Endothelial cell of coronary artery (primary cell): ENCODE results near the gene NXPE4. TPM values are rescaled to one million over a fixed set of nuclear protein-coding genes. Genes with fewer than 3 reads are reported as not detected.

Source experiments
- total RNA-seq: library from RNA; depleted of rRNA; stranded (reverse); fragments of >200 nt; gene quantifications from 2 replicates; pipeline ENCODE4 v1.2.3, GENCODE V29; 2014

Gene NXPE4
- total RNA-seq = not detected in 2 replicates

DNA sequence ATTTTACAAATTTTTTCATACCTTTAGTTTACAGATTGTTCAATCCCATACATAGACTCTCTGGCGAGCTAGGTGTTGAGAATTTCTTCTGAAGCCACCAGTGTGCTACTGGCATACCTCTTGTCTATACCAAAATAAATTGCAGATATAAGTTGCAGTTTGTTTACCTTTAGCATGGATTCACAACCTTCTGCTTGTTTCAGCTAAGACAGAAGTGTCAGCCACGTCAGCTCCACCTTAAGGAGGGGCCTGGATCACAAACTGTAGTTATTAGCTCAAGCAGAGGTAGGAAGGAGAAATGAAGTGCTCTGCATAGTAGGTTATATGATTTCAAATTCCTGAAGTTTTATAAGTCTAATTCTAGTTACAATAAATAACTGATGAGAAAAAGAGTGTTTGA is at the start of gene NXPE4:
TSS of gene NXPE4 (minus strand) at position 216 of the 400 bp plus-strand sequence. CDS start 1,027 bp downstream, outside the sequence.

DNA sequence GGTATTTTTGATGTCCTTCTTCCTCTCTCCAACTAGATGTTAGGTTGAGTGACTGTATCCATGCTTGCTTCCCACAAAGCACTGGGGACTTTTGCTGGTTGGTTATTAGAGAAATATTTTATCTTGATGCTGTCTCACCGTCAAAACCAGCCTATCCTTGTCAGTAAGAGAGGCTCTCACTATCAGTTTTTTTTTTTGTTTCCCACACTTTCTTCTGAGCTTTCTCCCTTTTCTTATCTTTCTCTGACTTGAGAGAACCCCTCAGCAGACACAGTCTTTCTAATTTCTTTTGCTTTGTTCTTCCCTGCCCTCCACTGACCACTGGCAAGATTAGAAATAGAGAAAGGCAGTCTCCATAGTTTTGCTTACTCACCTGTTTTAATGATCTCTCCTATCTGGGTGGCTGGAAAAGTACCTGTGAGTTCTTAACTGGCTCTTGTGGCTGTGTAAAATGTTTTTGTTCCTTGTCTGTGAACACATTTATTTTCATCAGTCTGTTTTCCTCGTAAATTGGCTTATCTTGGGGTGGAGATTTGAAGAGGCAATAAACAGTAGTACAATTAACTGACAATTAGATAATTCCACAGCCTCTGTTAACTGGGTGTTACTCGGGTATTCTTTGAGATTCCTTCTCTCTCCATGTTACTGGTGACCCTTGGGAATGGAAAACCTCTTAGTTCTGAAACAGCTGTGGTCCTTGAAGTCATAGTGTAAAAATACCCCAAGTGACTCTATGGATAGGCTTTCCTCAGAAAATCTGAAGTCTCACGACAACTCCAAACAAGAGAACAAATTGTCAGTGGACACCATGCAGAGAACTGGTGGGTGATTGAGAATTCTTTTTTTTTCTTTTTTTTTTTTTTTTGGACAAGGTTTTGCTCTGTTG is 35.9 kb downstream of the NXPE4 start, which contains the start of gene NXPE1:
TSS of gene NXPE1 (minus strand) at position 457 of the 886 bp plus-strand sequence. CDS start 8,680 bp downstream, outside the sequence.

Other genes starting within 250 kb of the NXPE4 start
- 4.0 and 5.1 TPM in 2 replicates for gene C11orf71, start 195.3 kb downstream of the NXPE4 start, total RNA-seq
- 38.3 and 42.4 TPM in 2 replicates for gene RBM7, start 195.1 kb downstream of the NXPE4 start, total RNA-seq
- 201 and 210 TPM in 2 replicates for gene REXO2, start 156.3 kb downstream of the NXPE4 start, total RNA-seq
- not detected in 2 replicates for gene NXPE1, start 35.9 kb downstream of the NXPE4 start, total RNA-seq
- 0.09 TPM in 1 of 2 replicates, not detected in the other for gene NXPE2, start 82.7 kb upstream of the NXPE4 start, total RNA-seq